HG03097 (cell line): ENCODE data around the gene TENM4.
"Not testable (repeated sequence)": the region's sequence is repeated elsewhere in the genome, so short reads cannot be mapped to it uniquely, and the experiment has no call there.

Source experiments
- ATAC-seq: cut with Tn5 transposase; IDR thresholded peaks from one replicate; pipeline ENCODE4 v1.9.1; 2021; ENCODE audit not compliant: unreplicated experiment, low FRiP score

TENM4 gene

DNA sequence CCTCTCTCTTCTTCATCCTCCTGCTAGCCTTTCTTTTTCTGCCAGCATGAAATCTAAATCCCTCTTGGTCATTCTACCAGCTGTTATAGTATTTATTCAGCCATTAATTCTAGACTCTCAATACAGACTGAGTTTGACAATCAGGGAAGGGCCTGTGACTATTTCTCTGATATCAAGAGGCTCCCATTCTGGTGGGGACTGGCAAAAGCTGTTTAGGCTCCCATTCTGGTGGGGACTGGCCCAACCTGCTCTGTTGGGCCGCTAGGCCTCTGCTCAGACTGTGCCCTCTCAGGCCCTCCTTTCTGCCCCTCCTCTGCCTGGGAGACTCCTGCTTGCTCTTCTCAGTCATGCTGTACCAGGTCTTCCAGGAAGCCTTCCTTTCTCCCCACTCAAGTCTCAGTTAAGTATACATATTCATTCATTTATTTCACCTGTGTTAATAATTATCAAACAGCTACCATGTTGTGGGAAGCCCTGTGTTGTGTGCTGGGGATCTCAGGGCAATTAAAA is 542.5 kb downstream of the TENM4 start:
- no peak for ATAC-seq

GRCh38 chr11:78893996-78894395 is 546.8 kb downstream of the TENM4 start:
- ATAC-seq = no peak

DNA sequence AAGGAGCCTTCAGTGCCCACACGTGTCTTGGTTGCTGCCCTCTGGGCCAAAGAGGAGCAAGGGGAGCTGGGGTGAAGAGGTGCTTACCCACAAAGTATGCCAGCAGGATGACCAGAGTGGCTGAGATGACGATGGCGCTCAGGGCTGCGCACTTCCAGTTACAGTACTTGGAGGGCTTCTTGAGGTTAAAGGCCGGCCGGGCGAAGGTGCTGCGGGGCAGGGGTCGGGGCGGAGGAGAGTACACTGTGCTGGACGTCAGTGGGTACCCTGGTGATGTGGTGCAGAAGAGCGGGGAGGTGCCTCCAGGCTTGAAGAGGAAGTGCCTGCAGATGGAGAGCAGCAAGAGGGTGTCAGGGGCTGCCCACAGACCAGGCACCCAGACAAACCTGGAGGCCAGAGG is 551.1 kb downstream of the TENM4 start:
- no peak for ATAC-seq

- ATAC-seq = no peak
Measured at GRCh38 chr11:78886616-78887015, 554.2 kb downstream of the TENM4 start.

DNA sequence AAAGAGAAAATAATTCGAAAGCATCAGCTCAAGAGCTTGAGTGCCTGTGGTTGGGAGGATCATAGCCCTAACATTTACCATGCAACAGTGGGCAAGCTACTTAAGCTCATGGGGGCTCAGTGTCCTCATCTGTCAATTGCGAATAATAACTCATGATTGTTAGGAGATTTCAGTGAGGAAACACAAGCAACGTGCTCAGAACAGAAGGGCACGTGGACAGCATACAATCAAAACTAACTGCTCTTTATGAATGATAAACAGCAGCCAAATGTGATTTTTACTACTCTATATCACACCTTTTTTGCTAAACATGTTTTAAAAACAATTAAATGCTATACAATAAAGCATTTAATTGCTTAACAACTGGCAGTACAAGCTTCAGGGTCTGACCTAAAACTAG is 556.1 kb downstream of the TENM4 start:
- ATAC-seq = no peak

- no peak for ATAC-seq
Measured at GRCh38 chr11:78883506-78883905, 557.3 kb downstream of the TENM4 start.

DNA sequence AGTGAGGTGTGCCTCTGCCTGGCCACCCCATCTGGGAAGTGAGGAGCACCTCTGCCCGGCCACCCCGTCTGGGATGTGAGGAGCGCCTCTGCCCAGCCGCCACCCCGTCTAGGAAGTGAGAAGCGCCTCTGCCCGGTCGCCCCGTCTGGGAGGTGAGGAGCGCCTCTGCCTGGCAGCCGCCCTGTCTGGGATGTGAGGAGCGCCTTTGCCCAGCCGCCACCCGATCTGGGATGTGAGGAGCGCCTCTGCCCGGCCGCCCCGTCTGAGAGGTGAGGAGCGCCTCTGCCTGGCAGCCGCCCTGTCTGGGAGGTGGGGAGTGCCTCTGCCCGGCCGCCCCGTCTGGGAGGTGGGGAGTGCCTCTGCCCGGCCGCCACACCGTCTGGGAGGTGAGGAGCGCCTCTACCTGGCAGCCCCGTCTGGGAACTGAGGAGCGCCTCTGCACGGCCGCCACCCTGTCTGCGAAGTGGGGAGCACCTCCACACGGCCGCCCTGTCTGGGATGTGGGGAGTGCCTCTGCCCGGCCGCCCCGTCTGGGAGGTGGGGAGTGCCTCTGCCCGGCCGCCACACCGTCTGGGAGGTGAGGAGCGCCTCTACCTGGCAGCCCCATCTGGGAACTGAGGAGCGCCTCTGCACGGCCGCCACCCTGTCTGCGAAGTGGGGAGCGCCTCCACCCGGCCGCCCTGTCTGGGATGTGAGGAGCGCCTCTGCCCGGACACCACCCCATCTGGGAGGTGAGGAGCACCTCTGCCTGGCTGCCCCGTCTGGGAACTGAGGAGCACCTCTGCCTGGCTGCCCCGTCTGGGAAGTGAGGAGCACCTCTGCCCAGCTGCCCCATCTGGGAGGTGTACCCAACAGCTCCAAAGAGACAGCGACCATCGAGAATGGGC is 561.5 kb downstream of the TENM4 start:
- not testable (repeated sequence) for ATAC-seq

DNA sequence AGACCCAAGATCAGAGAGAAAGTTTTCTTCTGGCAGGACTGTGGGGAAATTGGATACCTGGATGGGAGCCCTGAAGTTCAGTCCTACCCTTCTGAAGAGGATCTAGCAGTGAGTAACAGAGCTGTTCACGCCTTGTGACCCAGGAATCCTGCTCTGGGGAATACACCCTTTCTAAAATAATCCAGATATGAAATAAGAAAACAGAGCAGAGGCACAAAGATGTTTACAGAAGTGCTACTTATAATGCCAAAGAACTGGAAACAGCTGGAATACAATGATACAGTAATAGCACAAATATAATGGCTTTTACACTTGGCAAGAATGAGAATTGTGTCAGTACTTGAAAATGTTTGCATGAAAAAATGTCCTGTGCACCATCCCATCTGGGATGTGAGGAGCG is 562.2 kb downstream of the TENM4 start:
- no peak for ATAC-seq

- ATAC-seq = no peak
Measured at GRCh38 chr11:78876676-78877075, 564.2 kb downstream of the TENM4 start.

DNA sequence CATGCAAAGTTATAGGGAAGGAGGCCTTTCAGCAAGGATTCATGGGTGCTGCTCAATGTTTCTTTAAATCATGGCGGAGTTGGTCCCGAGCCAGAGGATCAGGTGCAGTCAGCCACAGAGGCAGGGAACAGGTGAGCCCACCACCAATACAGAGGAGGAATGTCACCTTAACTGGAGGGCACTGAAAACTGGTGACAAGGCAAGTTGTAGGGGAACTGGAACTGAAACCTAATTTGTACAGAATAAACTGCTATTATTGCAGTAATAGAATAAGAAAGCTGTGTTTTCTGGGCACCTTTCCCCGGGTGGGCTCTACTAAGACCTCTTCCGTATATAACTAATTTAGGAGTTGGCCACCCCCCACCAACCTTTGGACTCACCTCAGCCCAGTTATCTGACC is 570.2 kb downstream of the TENM4 start:
- no peak for ATAC-seq

DNA sequence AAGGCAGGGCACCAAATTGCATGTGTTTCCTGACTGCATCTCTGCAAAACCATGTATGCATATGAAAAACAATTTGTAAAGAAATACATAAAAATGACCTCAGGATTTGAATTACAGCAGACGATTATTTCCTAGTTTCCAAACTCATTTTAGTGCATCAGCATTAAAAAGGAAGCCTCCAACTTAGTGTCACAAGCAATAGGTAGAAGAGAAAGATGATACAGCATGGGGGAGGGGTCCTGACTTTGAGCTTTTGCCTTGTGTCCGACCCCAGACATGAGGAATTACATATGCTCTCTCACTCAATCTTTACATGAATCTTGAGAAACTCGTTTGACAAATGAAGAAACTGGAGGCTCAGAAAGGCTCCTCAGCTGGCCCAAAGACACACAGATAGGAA is 571.5 kb downstream of the TENM4 start:
- no peak for ATAC-seq

DNA sequence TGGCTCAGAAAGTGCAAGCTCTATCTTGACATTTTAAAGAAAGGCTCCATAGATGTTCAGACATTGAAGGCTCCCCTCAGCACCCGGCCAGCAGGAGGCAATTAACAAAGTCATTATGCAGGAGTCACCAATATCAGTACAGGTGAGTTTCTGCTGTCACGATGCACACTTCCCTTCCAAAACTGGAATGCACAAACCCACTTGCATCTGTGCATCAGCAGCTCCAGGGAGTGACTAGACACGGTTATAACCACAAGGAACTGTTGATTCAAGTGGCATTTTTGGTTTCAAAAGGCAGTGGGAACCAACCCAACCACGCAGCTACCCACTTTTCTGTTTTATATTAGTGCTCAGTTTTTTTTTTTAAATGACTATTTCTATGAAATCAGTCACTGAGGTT is 572.3 kb downstream of the TENM4 start:
- no peak for ATAC-seq

- ATAC-seq = no peak
Measured at GRCh38 chr11:78860720-78861422, 580.0 kb downstream of the TENM4 start.

DNA sequence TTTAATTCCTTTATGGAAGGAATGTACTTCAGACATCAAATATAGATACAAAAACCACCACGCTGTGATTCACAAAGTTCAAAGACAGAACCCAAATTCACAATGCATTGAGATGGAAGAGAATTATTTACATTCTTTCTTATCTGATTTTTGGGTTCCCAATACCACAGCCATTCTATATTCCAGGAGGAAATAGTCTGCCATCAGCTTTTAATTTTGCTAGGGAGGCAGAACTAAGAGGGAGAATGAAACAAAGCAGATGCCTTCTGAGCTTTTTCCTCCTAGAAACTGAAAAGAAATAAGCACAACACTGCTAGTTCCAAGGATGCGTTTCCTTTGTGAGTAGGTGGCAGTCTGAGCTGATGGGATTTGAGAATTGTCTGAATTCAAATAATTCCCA is 583.1 kb downstream of the TENM4 start:
- ATAC-seq = no peak

DNA sequence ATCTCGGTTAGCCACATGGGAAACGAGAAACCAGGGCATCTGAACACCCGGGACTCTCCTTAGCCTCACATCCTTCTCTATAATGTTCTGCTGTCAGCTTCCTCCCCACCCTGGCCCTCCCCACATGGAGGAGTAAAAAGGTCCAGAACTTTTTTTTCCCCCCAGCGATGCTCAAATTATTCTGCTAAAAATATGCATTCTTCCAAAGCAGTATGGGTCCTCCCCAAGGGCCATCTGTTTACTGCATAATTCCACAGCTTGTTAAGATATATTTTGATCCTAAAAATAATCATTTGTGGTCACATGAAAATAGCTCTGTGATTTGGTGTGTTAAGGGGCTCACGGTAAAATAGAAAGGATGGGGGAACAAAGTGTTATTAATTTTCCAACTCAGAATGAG is 584.6 kb downstream of the TENM4 start:
- ATAC-seq = no peak

DNA sequence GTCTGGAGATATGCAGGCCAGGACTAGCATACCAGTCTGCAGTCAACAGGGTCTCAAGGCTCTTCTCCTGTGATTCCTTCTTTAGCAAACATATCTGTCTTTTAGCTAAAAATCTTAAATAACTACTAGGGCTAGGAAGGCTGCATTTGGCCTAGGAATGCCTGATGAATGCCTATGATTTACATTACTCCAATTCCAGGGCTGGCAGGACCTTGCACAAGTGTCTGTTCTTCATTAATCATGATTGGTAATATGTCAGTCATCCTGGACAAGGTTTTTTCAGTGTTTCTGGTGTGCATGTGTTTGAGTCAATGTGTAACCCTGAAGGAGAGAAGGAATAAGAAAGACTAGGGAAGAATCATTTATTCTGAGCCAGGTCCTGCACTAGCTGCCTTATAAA is 585.7 kb downstream of the TENM4 start:
- ATAC-seq = no peak

DNA sequence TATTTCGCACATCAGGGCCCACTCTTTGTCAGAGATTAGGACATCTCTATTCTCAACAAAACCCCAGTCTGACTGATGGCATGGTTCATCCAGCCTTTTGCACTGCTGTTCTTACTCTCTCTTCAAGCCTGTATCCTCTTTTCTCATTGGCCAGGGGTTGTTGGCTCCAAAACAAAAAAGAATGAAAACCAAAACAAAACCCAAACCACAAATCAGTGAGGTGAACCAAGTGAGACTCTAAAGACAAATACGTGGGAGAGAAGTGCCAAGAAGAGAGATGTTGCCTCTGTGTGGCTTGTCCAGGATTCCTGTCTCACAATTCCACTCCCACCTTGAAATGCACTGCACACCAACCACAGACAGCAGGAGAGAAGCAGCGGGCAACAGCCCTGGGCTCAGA is 587.3 kb downstream of the TENM4 start:
- no peak for ATAC-seq

GRCh38 chr11:78851878-78852586 is 588.8 kb downstream of the TENM4 start:
- no peak for ATAC-seq

DNA sequence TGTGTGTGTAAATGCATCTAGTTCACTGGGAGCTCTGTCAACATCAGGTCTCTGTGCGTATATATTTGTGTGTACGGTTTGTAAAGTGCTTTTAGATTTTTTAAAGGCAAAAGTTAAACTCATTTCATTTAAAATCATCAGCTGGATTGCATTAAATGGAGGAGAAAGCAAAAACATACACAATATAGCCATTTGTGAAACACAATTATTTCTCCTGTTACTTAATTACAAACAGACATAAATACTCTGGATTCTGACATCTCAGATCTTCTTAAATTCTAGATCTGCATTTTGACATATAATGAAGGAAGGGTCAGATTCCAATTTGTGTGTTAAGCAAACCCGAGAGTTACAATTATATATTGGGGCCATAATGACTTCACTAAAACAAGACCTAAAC is 590.8 kb downstream of the TENM4 start:
- no peak for ATAC-seq

DNA sequence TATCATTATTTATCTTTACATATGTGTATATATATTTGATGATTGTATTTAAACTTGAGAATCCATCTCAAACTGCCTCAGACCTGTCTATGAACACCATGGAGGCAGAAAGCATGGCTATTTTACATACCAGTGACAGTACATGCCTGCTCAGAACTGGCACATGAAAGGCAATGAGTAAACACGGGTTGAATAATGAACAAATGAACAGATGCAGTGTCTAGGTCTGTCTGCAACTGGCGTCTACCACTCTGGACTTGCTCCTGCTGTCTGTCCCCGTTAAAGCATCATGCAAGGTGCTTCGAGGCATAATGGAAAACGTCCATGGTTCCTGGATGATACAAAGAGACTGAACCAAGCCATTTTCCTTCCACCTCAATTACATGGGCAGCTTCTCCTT is 594.6 kb downstream of the TENM4 start:
- no peak for ATAC-seq

- ATAC-seq = no peak
Measured at GRCh38 chr11:78845496-78845895, 595.3 kb downstream of the TENM4 start.
